ENCODE results near the gene DNAJA1.
"Not testable (repeated sequence)": the region's sequence is repeated elsewhere in the genome, so short reads cannot be mapped to it uniquely, and the experiment has no call there.

DNAJA1 gene

DNA sequence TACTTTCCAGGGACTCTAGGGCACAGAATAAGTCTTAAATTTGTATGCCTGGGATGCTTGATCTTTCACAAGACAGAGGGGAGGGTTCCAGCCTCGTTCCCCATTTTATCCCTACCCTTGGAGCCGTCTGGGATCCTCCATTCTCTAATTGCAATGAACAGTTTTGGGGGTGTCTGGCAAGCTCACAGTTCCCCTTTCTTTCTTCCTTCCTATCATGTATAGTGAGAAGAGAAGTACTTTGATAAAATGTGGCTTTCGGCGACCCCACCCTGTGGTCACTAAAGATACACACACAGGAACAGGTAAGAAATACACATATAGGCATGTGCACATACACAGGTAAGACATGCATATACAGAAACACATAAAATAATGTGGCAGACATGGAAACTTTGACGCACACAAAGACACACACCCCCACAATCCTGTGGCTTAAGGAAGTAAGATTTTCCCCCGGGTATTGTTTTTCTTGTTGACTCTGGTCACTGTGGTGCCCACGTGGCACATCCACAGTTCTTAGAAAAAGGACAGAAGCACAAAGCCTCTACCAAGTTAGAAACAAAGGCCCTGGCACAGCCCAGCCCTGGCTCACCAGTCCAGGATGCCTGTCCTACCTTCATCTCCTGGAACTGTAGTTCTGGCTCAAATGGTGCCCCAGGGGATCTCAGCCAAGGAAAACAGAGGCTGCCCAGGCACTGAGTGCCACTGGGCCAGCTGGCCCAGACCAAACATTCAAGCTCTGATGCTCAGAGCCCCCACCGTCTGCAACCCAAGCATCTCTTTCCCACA lies 57.7 kb downstream of the DNAJA1 start:
- no peak for DNase-seq

DNA sequence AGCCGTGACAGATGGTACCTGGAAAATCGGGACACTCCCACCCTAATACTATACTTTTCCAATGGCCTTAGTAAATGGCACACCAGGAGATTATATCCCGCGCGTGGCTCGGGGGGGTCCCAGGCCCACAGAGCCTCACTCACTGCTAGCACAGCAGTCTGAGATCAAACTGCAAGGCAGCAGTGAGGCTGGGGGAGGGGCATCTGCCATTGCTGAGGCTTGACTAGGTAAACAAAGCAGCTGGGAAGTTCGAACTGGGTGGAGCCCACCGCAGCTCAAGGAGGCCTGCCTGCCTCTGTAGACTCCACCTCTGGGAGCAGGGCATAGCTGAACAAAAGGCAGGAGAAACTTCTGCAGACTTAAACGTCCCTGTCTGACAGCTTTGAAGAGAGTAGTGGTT lies 60.6 kb downstream of the DNAJA1 start:
- not testable (repeated sequence) for DNase-seq

All from HCEC 1CT (cell line).